PC-9 (cell line): ENCODE results near the gene LHCGR.

Experiments
- CTCF ChIP-seq: fragments of 200-600 bp; sonication (generic); conservative IDR thresholded peaks from 2 replicates; pipeline ENCODE4 v1.6.1; 2017; ENCODE audit warnings: mixed run types, antibody characterized with exemption, mild to moderate bottlenecking, moderate library complexity
- EZH2 ChIP-seq: fragments of 200-600 bp; sonication (generic); IDR thresholded peaks from 2 replicates; pipeline ENCODE4 v1.8.0; 2017; ENCODE audit warnings: antibody characterized with exemption, low read depth

DNA sequence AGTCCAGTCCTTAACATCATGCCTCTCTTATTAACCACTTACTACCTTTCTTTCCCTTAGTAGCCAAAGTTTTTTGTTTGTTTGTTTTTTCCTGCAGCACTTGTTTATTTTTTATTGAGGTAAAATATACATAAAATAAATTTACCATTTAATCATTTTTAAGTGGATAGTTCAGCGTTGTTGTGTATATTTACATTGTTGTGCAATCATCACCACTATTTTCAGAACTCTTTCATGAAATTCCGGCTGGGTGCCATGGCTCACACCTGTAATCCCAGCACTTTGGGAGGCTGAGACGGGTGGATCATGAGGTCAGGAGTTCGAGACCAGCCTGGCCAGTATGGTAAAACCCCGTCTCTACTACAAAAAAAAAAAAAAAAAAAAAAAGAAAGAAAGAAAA lies 38.1 kb upstream of the LHCGR start:
- TF ChIP-seq CTCF (no peak), EZH2 (no peak)
